OCI-LY3 (cell line): ENCODE results near the gene ZNF423.

ENCODE experiments used
- H2AFZ ChIP-seq: fragments of 200-600, 300-600 bp; shearing (Covaris generic); 2 replicates; pipeline ENCODE4 v1.6.0; 2014; ENCODE audit warnings: antibody characterized with exemption, low read depth, low read length
- H3K27ac ChIP-seq: fragments of 200-600, 300-600 bp; sonication (generic); 2 replicates; pipeline ENCODE4 v1.5.1; 2014; ENCODE audit warnings: mild to moderate bottlenecking, low read length, moderate library complexity, mixed read lengths
- H3K27me3 ChIP-seq: fragments of 200-600, 300-600 bp; sonication (generic); 2 replicates; pipeline ENCODE4 v1.6.1; 2014; ENCODE audit warnings: low read depth, low read length, mixed read lengths
- H3K36me3 ChIP-seq: fragments of 200-600, 300-600 bp; sonication (generic); replicated peaks from 2 replicates; pipeline ENCODE3; 2014; ENCODE audit warnings: low read depth, low read length, mixed read lengths
- H3K4me1 ChIP-seq: fragments of 300-600, 200-600 bp; sonication (generic); 2 replicates; pipeline ENCODE4 v1.6.1; 2014; ENCODE audit warnings: low read length, mixed read lengths
- H3K4me2 ChIP-seq: fragments of 200-600, 300-600 bp; sonication (generic); 2 replicates; pipeline ENCODE4 v1.6.1; 2014; ENCODE audit warnings: low read length, mixed read lengths
- H3K4me3 ChIP-seq: fragments of 300-600, 200-600 bp; sonication (generic); 2 replicates; pipeline ENCODE4 v1.5.1; 2014; ENCODE audit warnings: antibody characterized with exemption, mild to moderate bottlenecking, low read length, moderate library complexity
- H3K79me2 ChIP-seq: fragments of 300-600, 200-600 bp; shearing (Covaris generic); 2 replicates; pipeline ENCODE4 v1.6.1; 2014; ENCODE audit warnings: mild to moderate bottlenecking, low read length, mixed read lengths
- H3K9ac ChIP-seq: fragments of 300-600, 200-600 bp; shearing (Covaris generic); 2 replicates; pipeline ENCODE4 v1.6.0; 2014; ENCODE audit warnings: mild to moderate bottlenecking, low read length, moderate library complexity
- H3K9me3 ChIP-seq: fragments of 200-600, 300-600 bp; shearing (Covaris generic); 2 replicates; pipeline ENCODE4 v1.6.1; 2014; ENCODE audit warnings: low read length, mixed read lengths; ENCODE audit not compliant: insufficient read depth
- H4K20me1 ChIP-seq: fragments of 200-600, 300-600 bp; sonication (generic); 2 replicates; pipeline ENCODE4 v1.6.1; 2016; ENCODE audit warnings: low read length, mixed read lengths; ENCODE audit not compliant: insufficient read depth
- EZH2phosphoT487 ChIP-seq: fragments of 200-600 bp; shearing (Covaris generic); IDR thresholded peaks from 2 replicates; pipeline ENCODE4 v1.6.1; 2018; ENCODE audit warnings: antibody characterized with exemption, mixed run types, low read depth
- TF ChIP-seq, protein P1 (sequence below): fragments of 200-600, 300-600 bp; sonication (generic); IDR thresholded peaks from 2 replicates; pipeline ENCODE4 v1.5.1; 2014; ENCODE audit warnings: antibody characterized with exemption, low read length, low read depth

ZNF423 gene

GRCh38 chr16:49483651-49484450 lies 372.1 kb downstream of the ZNF423 start:
- Histone ChIP-seq H3K79me2 (no peaks in the 10 kb centered on the region), H3K27ac (no peak overlapping the region), H3K4me2 (no peak overlapping the region), H2AFZ (no peak overlapping the region), H3K36me3 (no peaks in the 10 kb centered on the region), H3K4me1 (no peaks in the 10 kb centered on the region), H3K27me3 (peaks cover 12% of the 10 kb centered on the region), H3K9me3 (no peaks in the 10 kb centered on the region), H3K4me3 (no peak overlapping the region), H3K9ac (no peak overlapping the region), H4K20me1 (no peaks in the 10 kb centered on the region)
- TF ChIP-seq EZH2phosphoT487 = no peak
- TF ChIP-seq, protein P1, sequence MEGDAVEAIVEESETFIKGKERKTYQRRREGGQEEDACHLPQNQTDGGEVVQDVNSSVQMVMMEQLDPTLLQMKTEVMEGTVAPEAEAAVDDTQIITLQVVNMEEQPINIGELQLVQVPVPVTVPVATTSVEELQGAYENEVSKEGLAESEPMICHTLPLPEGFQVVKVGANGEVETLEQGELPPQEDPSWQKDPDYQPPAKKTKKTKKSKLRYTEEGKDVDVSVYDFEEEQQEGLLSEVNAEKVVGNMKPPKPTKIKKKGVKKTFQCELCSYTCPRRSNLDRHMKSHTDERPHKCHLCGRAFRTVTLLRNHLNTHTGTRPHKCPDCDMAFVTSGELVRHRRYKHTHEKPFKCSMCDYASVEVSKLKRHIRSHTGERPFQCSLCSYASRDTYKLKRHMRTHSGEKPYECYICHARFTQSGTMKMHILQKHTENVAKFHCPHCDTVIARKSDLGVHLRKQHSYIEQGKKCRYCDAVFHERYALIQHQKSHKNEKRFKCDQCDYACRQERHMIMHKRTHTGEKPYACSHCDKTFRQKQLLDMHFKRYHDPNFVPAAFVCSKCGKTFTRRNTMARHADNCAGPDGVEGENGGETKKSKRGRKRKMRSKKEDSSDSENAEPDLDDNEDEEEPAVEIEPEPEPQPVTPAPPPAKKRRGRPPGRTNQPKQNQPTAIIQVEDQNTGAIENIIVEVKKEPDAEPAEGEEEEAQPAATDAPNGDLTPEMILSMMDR = no peak

DNA sequence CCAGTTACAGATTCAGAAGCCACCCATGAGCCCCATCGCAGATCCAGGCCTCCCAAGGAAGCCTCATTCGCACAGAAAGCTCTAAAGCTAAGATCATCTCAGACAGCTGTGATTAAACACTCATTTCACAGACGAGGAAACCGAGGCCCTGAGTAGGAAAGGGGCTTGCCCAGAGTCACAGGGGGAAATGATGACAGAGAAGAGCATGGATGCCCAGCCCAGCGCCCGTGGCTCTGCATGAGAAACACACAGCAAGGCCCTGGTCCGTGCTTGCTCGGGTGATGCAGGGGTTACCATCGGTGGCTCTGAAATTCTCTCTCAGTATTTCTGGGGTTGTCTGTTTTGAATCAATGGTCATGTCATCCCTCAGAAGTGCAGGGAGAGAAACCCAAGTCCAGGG lies 372.7 kb downstream of the ZNF423 start:
- no peak for TF ChIP-seq EZH2phosphoT487
- TF ChIP-seq, protein P1 = no peak

GRCh38 chr16:49482690-49483089 lies 373.2 kb downstream of the ZNF423 start:
- no peaks in the 10 kb centered on the region for H3K9me3 ChIP-seq
- no peaks in the 10 kb centered on the region for H3K4me1 ChIP-seq
- no peak overlapping the region for H3K27ac ChIP-seq
- H3K36me3 ChIP-seq = no peaks in the 10 kb centered on the region
- H4K20me1 ChIP-seq = no peaks in the 10 kb centered on the region
- TF ChIP-seq EZH2phosphoT487 = no peak
- TF ChIP-seq, protein P1 = no peak
- H3K9ac ChIP-seq = no peak overlapping the region
- no peak overlapping the region for H3K4me3 ChIP-seq
- H2AFZ ChIP-seq = no peak overlapping the region
- no peak overlapping the region for H3K4me2 ChIP-seq
- H3K27me3 ChIP-seq = peaks cover 22% of the 10 kb centered on the region
- no peaks in the 10 kb centered on the region for H3K79me2 ChIP-seq

More for the DNA sequence above, 372.7 kb downstream of the ZNF423 start:
- Histone ChIP-seq H3K4me2 (no peak overlapping the region), H3K36me3 (no peaks in the 10 kb centered on the region), H3K9ac (no peak overlapping the region), H3K27me3 (peaks cover 18% of the 10 kb centered on the region), H3K4me1 (no peaks in the 10 kb centered on the region), H3K27ac (no peak overlapping the region), H2AFZ (no peak overlapping the region), H3K9me3 (no peaks in the 10 kb centered on the region), H3K4me3 (no peak overlapping the region), H3K79me2 (no peaks in the 10 kb centered on the region), H4K20me1 (no peaks in the 10 kb centered on the region)

- Histone ChIP-seq H3K9me3 (no peaks in the 10 kb centered on the region), H3K4me3 (no peak overlapping the region), H3K27me3 (peaks cover 22% of the 10 kb centered on the region), H3K36me3 (no peaks in the 10 kb centered on the region), H3K9ac (no peak overlapping the region), H3K79me2 (no peaks in the 10 kb centered on the region), H3K4me1 (no peaks in the 10 kb centered on the region), H2AFZ (no peak overlapping the region), H3K27ac (no peak overlapping the region), H3K4me2 (no peak overlapping the region), H4K20me1 (no peaks in the 10 kb centered on the region)
- TF ChIP-seq, protein P1 = no peak
- no peak for TF ChIP-seq EZH2phosphoT487
Measured at GRCh38 chr16:49478616-49479015, 377.3 kb downstream of the ZNF423 start.
